ENCODE measurements around the gene THEMIS.

GRCh38 chr6:127869183-127869582 lies 31.7 kb downstream of the THEMIS start:
- TF ChIP-seq CTCF (IDR thresholded peaks at IDR 0.05) (no peak), POLR2A (IDR thresholded peaks at IDR 0.05) (no peak)
